Astrocyte of the spinal cord (primary cell): ENCODE measurements around the gene TBCD.

Source experiments
- DNase-seq: peaks from one replicate; pipeline ENCODE4 v3.0.0; 2011; ENCODE audit warnings: low read depth, low spot score
- H3K4me3 ChIP-seq: 2 replicates; pipeline ENCODE4 v1.5.1; 2011; ENCODE audit warnings: low read depth, mild to moderate bottlenecking, low read length, moderate library complexity
- CTCF ChIP-seq: IDR thresholded peaks from 2 replicates; pipeline ENCODE4 v1.5.1; 2012; ENCODE audit warnings: low read depth, mild to moderate bottlenecking, low read length, inconsistent platforms
- in situ Hi-C: cut with HindIII; loops from 2 replicates; pipeline ENCODE4 v1.10.0; 2017; ENCODE audit warnings: low sequenced_read_pairs

The TBCD gene

GRCh38 chr17:82840431-82840831 lies 88.6 kb downstream of the TBCD start:
- no peak for DNase-seq
- no peak for TF ChIP-seq CTCF
- H3K4me3 ChIP-seq, result no peak overlapping the region
- in situ Hi-C loops, result no loop called here

GRCh38 chr17:82841921-82842596 lies 90.2 kb downstream of the TBCD start:
- H3K4me3 ChIP-seq, result no peak overlapping the region
- no peak for TF ChIP-seq CTCF
- no peak for DNase-seq
- in situ Hi-C loops, result no loop called here

GRCh38 chr17:82843904-82844680 lies 92.2 kb downstream of the TBCD start:
- no peak for DNase-seq
- TF ChIP-seq CTCF, result no peak
- in situ Hi-C loops, result no loop called here
- no peak overlapping the region for H3K4me3 ChIP-seq

GRCh38 chr17:82844796-82845162 lies 92.9 kb downstream of the TBCD start:
- TF ChIP-seq CTCF, result no peak
- in situ Hi-C loops, result no loop called here
- no peak overlapping the region for H3K4me3 ChIP-seq
- no peak for DNase-seq

- DNase-seq, result peak; percentile 11
- in situ Hi-C loops, result no loop called here
- peak overlapping the region; percentile 20 for H3K4me3 ChIP-seq
- no peak for TF ChIP-seq CTCF
These were observed 93.4 kb downstream of the TBCD start for GRCh38 chr17:82845163-82845807.

GRCh38 chr17:82846061-82846691 lies 94.3 kb downstream of the TBCD start:
- no peak for TF ChIP-seq CTCF
- no peak for DNase-seq
- H3K4me3 ChIP-seq, result peak overlapping the region; percentile 20
- in situ Hi-C loops, result no loop called here
